ENCODE data around the gene NKTR.

- no peak for TF ChIP-seq CTCF (IDR thresholded peaks at IDR 0.05)
- no peak for TF ChIP-seq POLR2AphosphoS5 (IDR thresholded peaks at IDR 0.05)
These were observed 96.1 kb downstream of the NKTR start for GRCh38 chr3:42696356-42697288.
